GM18508 (cell line): ENCODE data around the gene TMTC2.
"Not testable (repeated sequence)": the region's sequence is repeated elsewhere in the genome, so short reads cannot be mapped to it uniquely, and the experiment has no call there.

Experiments used
- ATAC-seq: cut with Tn5 transposase; IDR thresholded peaks from one replicate; pipeline ENCODE4 v1.9.1; 2021; ENCODE audit warnings: moderate number of reproducible peaks; ENCODE audit not compliant: insufficient read depth, unreplicated experiment

Gene TMTC2

GRCh38 chr12:82723093-82723492, 36.4 kb downstream of the TMTC2 start:
- ATAC-seq, result no peak

DNA sequence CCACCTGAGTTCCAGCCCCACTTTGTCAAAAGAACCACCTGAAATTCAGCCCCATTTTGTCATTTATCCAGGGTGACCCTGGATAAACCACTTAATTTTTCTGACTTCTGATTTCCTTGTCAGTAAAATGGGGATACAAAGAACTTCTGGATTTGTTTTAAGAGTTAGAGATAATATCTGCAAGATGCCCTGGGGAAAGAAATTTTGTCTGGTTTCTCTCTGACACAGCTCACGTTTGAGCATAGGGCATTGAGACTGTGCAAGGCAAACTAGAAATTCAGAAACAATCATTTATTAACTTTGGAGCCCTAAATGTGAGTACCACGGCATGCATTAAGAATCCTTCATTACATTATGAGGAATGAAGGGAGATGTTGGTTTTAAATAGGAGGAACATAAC, 37.2 kb downstream of the TMTC2 start:
- no peak for ATAC-seq

DNA sequence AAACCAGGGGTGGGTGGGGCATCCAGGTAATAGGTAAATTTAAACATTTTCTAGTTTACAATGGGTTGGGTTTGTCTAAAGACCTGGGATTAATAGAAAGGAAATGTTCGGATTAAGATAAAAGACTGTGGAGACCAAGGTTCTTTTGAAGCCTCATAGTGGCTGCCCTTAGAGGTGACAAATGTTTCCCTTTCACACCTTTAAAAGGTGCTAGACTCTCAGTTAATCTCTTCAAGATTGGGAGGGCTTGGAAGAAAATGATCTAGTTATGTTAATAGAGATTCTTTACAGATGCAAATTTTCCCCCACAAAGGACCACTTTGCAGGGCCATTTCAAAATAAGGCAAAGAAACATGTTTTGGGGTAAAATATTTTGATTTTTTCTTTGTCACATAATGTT, 39.0 kb downstream of the TMTC2 start:
- no peak for ATAC-seq

GRCh38 chr12:82727886-82728285, 41.2 kb downstream of the TMTC2 start:
- no peak for ATAC-seq

GRCh38 chr12:82728710-82729109, 42.0 kb downstream of the TMTC2 start:
- no peak for ATAC-seq

- ATAC-seq, result no peak
Measured at GRCh38 chr12:82730953-82731459, 44.3 kb downstream of the TMTC2 start.

GRCh38 chr12:82740129-82741000, 53.7 kb downstream of the TMTC2 start:
- no peak for ATAC-seq

GRCh38 chr12:82745063-82745674, 58.5 kb downstream of the TMTC2 start:
- no peak for ATAC-seq

- no peak for ATAC-seq
Measured at GRCh38 chr12:82745807-82746206, 59.1 kb downstream of the TMTC2 start.

DNA sequence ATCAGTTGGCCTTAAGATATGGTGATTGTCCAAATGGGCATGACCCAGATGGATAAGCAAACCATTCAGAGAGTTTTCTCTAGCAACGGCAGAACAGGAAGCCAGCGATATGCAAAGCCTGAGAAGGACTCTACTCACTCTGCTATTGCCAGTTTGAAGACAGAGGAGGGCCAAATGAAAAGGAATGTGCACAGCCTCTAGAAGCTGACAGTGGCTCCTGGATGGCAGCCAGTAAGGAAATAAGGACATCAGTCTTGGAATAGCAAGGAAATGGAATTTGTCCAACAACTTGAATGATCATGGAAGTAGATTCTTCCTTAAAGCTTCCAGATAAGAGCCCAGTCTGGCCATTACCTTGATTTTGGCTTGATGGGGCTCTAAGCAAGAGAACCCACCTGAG, 60.0 kb downstream of the TMTC2 start:
- no peak for ATAC-seq

- no peak for ATAC-seq
Measured at GRCh38 chr12:82749015-82749414, 62.3 kb downstream of the TMTC2 start.

- no peak for ATAC-seq
Measured at GRCh38 chr12:82754856-82755255, 68.2 kb downstream of the TMTC2 start.

DNA sequence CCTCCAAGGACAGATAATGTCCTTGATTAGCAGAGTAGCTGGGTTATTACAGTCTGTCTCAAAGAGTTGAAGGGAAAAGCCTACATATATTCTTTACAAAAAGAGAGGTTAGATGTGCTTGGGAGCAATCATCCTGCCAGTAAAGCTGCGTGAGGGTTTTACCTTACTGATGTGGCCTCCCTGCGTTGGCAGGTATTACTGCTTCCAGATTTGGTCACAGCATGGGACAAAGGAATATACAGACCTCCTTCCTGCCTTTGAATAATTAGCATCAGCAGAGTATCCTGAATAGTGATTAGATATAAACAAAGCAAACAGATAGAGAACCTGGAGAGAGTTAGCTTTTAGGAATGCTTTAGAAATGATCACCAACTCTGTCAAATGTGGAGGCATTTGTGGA, 69.6 kb downstream of the TMTC2 start:
- ATAC-seq, result no peak

GRCh38 chr12:82757059-82757458, 70.4 kb downstream of the TMTC2 start:
- ATAC-seq, result no peak

DNA sequence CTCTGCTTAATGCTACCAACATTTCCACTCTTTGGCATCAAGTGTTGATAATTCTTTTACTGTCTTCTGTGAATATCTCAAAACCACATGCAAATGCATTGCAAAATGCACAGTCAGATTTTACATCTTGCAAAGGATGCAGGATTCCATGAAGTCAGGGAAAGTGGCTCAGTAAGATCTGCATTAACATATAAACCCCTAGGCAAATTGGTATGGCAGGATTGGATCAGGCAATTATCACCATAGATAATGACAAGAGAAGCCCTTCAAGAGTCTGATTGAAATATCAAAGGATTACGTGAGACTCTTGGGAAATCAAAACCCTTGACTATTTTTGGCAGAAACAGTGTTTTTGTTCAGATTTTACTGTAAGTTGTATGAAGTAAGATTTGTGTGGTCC, 71.0 kb downstream of the TMTC2 start:
- no peak for ATAC-seq

GRCh38 chr12:82758749-82759330, 72.1 kb downstream of the TMTC2 start:
- ATAC-seq, result no peak

DNA sequence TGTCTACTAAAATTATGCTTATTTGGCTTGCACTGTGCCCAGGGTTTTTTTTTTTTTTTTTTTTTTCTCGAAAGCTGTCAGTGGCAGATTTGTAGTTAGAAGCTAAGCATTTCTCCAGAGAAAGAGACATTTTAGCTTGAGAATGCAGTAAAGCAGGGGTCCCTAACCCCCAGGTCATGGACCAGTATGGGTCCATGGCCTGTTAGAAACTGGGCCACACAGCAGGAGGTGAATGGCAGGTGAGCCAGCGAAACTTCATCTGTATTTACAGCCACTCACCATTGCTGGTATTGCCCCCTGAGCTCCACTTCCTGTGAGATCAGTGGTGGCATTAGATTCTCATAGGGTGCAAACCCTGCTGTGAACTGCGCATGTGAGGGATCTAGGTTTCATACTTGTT, 73.7 kb downstream of the TMTC2 start:
- no peak for ATAC-seq

GRCh38 chr12:82765206-82765605, 78.5 kb downstream of the TMTC2 start:
- not testable (repeated sequence) for ATAC-seq

- no peak for ATAC-seq
Measured at GRCh38 chr12:82765971-82766705, 79.4 kb downstream of the TMTC2 start.

GRCh38 chr12:82774666-82775065, 88.0 kb downstream of the TMTC2 start:
- ATAC-seq, result no peak

- ATAC-seq, result no peak
Measured at GRCh38 chr12:82780517-82780916, 93.8 kb downstream of the TMTC2 start.
